ENCODE measurements around the gene KCNK2.

Gene KCNK2

DNA sequence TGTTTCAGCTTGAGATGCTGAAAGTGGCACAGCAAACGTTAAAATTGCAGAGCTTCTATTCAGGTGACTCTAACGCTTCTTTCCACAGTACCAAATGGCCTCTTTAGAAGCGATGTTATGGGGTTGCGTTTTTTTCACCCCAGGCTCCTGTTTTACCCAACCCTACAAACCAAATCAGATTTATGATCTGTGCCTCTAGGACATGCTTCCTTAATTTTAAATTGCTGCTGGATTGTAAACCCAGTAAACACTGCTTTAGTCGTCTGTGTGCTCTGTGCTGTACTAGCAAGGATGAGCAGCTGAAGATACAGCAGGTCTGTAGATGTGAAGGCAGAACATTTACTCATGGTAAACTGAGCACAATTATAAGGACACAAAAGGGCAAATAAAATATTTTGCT is 13.0 kb downstream of the KCNK2 start:
- DNase-seq (ENCODE audit: low read depth): no peak

DNA sequence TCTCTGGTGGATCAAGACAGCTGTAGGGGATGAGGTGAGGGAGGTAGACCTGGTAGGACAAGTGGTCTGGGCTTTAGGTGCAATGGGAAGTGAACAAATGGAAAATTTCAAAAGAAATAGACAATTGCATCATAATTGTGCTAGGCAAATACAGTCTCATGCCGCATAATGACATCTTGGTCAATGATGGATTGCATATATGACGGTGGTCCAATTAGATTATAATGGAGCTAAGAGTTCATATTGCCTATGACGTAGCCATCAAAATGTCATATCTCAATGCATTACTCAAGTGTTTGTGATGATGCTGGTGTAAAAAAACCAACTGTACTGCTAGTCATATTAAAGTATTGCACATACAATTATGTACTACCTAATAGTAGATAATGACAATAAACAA is 19.0 kb downstream of the KCNK2 start:
- DNase-seq (ENCODE audit: low read depth): no peak

DNA sequence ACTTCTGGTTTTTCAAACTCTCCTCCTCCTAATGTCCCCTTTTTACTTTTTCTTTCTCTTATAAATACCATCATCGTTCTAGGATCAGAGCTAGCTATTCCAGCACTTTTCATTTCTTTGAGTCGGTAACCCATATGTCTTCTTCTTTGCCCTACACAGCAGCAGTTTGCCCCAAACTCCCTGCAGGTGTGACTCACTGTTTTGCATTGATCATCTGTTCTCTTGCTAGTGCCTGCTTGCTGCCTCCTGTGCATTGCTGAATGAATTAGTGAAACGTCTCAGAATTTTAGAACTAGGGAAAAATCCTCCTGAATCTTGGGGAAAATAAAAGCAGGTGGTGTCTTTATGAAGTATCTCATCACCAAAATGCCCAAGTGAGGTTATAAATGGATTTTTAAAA is 21.7 kb downstream of the KCNK2 start:
- no peak for DNase-seq (ENCODE audit: low read depth)

DNA sequence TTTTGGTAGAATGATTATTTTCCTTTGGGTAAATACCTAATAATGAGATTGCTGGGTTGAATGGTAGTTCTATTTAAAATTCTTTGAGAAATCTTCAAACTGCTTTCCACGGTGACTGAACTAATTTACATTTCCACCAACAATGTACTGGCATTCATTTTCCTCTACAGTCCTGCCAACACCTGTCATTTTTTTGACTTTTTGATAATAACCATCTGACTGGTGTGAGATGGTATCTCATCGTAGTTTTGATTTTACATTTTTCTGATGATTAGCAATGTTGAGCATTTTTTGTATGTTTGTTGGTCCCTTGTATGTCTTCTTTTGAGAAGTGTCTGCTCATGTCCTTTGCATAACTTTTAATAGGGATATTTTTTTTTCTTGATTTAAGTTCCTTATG is 23.5 kb downstream of the KCNK2 start:
- DNase-seq (ENCODE audit: low read depth): no peak

DNA sequence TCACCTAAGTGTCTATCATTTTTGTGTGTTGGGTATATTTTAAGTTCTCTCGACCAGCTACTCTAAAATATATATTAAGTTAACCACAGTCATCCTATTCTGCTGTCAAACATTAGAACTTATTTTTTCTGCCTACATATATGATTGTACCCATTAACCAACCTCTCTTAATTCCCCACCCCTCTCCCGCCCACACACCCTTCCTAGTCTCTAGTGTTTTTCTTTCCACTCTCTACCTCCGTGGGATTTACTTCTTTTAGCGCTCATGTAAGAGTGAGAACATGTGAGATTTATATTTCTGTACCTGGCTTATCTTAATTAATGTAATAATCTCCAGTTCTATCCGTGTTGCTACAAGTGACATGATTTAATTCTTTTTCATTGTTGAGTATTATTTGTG is 26.6 kb downstream of the KCNK2 start:
- no peak for DNase-seq (ENCODE audit: low read depth)

DNA sequence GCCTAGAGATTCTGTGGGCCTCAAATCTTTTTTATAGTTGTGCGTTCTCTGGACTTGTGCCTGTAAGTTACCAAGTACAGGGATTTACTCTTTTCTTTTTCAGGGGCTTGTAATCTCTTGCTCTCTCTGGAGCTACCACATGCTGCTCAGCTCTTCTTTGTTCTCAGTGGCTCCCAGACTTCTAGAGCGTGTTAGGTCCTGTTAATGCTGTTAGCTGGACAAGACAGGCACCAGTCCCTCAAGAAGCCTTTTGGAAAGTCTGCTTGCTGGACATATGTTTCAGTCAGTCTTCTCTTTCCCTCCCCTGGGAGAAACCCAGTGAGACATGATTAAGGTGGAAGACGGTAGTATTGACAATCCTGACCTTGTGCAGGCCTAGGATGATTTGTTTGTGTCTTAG is 29.4 kb downstream of the KCNK2 start:
- no peak for DNase-seq (ENCODE audit: low read depth)

DNA sequence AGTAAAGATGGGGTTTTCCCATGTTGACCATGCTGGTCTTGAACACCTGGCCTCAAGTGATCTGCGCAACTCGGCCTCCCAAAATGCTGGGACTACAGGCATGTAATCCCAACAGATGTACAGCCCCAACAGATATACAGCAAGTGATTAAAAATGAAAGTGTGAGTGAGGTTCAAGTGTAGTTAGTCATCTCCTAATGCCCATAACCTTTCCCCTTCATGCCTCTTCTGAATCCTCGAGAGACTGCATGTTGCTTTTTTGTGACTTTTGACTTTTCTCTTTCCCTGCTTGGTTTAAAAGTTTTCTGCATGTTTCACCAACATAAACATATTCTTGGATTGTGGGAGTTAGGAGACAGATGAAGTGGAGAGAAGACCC is 31.2 kb downstream of the KCNK2 start:
- DNase-seq (ENCODE audit: low read depth): no peak

DNA sequence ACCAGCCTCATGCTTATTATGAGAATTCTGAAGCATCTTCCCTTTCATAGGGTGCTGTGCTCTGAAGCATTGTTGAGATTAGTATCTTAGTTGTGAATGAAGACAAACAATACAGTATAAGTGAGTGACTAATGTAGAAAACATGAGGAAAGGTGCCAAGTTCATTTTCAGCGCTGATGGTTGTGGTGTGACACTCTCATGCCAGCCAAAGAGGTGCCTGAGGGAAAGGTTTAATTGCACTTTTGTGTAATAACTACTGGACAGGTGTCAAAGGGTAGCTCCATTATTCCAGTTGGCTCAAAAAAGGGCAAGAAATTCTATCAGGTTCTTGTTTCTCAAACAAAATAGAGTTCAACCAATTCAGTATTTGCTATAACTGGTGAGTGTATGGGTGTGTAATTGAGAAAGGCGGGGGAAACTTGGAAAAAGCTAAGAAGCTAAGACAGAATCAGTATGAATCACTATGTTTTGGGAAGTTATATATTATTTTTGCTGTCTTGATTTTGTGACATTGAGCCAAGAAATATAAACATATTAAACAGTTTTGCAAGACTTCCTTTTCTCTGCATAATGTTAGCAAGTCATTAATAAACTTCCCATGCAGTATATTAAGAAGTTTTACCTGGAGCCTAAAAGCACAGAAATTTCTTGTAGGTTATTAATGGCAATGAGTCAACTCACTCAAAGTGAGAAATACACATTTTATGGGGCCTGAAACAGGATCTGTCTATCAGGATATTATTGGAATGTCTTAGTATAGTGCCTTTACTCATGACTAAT is 31.8 kb downstream of the KCNK2 start:
- peak; percentile 85 for DNase-seq (ENCODE audit: low read depth)

DNA sequence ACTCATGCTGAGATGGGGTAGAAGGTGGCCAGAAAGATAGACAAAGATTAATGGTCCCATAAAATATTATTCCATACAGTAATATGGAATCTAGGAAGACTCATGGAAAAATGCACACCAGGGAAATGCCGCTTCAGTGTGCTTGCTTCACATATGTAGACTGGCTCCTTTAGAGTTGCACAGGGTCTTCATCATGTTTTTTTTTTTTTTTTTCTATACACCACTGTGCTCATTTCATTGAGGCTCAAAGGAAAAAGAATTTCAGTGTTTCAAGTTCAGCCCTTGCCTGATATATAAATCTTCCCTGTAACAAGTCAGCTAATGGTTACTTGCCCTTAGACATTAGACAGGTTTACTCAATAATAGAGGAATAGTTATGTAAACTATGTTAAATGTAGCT is 33.2 kb downstream of the KCNK2 start:
- no peak for DNase-seq (ENCODE audit: low read depth)

DNA sequence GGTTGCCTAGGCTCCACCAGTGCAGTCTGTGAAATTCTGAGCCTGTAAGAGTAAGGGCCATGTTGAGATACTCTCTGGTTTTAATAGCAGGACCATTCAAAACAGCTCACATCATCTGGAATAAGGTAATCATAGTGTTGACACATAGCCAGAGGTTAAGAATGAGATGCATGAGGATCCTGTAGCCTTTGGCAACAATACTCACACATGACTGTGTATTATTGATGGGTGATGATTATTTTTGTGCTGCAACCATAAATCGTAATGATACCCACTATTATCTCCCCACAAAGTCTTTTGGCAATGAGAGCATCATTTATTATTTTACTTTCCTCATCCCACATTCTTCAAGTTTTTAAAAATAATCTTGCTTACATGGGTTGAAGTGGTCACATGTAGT is 35.5 kb downstream of the KCNK2 start:
- peak; percentile 21 for DNase-seq (ENCODE audit: low read depth)

DNA sequence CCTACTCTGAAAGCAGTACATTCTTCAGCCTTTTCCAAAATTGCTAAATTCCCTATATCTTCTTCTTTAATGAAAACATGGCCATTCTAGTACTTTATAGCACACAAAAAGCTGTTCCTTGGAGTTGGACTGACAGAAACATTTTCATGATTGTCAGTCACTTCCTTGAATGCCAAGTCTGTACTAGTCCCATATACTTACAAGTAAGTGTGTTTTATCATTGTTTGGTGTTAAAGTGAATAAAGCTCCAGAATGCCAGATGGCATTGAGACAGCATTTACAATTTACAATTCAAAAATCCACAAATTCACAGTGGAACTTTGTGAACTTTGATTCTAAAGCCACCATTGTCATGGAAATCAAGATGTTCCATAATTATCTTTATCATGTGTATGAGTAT is 36.5 kb downstream of the KCNK2 start:
- DNase-seq (ENCODE audit: low read depth): no peak

DNA sequence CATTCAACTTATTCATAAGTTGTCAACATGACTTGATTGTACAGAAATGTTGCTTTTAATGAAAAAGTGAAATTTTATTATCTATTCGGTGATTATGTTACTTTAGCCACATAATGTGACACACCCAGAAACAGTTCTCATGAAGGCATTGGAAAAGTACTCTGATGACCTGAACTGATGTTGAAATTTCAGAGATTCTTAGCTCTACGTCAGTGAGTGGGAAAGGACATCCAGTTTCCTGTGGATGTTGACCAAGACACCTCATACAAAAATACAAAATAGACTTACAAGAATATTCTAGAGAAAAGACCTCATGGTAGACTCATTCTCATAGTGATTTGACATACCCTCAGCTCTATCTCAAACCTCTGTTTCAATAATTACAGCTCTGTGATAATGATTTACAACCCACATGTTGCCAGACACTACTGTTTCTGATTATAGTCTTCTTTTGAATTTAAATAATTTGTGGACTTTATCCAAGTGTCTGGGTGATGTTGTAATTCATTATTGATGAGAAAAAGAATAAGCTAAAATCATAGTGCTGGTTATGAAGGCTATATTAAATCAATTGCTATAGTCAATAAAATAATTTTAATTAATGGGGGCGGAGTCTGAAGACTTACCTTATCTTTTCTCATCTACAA is 37.3 kb downstream of the KCNK2 start:
- DNase-seq (ENCODE audit: low read depth): peak; percentile 42

DNA sequence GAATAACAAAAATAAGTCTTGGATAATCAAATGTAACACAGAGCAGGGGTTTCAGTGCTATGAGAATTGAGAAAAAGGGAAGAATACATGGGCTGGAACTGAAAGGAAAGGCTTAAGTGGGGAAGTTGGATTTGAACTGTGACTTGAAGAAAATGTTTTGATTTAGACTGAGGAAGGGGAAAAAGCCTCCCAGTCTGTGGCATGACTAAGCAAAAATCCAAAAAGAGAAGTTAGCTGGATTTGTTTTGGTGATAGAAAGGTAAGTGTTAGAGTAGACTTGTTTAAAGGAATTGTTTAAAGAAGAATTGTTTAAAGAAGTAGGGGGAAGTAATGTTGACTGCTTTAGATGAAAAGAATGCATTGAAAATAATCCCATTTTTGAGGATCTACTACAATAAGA is 46.0 kb downstream of the KCNK2 start:
- no peak for DNase-seq (ENCODE audit: low read depth)

DNA sequence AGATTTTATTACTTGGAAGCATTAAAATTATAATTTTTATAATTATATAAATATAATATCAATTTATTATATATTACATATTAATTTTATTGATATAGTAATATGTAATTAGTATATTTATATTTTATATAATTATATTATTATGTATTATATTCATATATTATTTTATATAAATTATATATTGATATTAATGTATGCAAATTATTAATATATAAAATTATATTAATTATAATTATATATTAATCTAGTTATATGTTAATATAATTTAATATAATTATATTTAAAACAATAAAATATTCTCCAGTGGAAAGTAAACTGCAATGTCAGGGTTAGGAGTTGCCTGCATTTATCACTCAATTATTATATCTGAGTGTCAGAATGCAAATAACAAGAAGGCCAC is 48.8 kb downstream of the KCNK2 start:
- no peak for DNase-seq (ENCODE audit: low read depth)

DNA sequence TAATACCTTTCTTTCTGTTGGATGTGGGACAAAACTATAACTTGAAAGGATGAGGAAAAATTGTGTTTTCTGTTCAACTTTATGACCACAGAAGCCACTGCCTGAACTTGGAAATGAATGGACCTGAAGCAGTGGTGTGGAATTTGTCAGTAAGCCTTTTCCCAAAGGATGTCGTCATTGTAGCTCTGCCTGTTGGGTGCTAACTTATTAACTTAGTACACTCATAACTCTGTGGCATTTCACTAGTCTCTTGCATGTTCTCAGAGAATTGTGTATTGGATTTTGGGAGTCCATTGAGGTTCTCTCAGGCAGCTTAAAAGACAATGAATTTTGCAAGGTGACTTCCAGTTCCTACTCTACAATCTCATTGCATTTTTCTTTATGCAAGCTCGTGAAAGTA is 49.6 kb downstream of the KCNK2 start:
- DNase-seq (ENCODE audit: low read depth): peak; percentile 40

DNA sequence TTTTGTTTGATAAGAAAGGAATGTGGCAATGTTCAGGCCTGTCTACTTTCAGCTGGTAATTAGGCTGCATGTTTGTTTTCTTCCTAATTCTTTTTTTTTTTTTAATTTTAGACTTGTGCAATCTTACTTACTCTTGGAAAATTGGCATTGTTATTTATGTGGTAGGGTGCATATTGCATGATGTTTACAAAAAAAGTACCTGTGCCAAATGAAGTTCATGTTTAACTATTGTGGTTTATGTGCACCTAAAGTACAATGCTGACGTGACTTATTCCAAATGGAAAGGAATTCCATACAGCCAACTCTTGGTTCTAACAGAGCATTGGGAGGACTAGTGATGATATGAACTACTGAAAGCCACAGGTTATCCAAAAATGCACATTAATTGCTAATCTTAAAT is 51.0 kb downstream of the KCNK2 start:
- no peak for DNase-seq (ENCODE audit: low read depth)

DNA sequence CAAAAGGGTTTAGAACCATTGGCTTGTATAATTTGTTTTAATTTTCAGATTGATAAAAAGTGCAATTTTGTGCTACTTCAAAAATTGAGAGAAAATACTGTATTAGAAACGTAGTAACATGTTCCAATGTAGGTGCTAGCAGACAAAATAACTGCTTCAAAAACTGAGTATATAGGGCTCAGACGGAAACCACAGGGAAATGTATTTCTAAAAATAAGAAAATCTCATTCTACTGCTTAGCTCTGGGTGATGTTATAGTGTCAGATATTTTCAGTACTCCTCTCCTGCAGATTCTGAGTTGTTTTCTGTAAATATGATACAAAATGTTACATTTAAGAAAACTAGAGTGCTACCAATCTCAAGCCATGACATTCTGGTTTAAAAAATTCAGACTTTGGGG is 55.4 kb downstream of the KCNK2 start:
- no peak for DNase-seq (ENCODE audit: low read depth)

DNA sequence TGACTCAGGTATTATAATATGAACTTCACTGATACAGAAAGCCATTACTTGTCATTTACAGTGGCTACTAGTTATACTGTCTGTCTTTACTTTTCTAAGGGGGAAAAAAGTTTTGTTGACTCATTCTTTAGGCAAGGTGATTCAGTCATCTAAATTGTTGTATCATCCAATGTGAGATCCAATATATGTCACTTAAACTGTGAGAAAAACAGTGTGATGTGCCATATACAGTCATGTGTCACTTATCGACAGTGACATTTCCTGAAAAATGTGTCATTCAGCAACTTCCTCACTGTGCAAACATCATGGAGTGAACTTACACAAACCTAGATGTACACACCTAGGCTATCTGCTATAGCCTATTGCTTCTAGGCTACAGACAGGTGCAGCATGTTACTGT is 57.6 kb downstream of the KCNK2 start:
- DNase-seq (ENCODE audit: low read depth): no peak

DNA sequence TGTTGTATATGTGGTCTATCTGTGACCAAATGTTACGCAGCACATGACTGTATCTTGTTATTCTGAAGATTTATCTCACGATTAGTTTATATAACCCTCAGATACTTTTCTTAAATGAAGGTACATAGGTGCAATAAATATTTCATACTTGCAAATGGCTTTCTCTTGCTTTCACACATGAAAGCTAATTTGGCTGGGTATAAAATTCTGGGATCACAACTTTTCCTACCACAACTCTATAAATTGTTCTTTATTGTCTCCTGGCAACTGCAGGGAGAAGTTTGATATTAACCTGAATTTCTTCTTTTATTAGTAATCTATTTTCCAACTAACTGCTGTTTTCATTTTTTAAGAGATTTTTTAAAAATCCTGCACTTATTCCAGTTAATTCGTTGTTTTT is 58.9 kb downstream of the KCNK2 start:
- no peak for DNase-seq (ENCODE audit: low read depth)

DNA sequence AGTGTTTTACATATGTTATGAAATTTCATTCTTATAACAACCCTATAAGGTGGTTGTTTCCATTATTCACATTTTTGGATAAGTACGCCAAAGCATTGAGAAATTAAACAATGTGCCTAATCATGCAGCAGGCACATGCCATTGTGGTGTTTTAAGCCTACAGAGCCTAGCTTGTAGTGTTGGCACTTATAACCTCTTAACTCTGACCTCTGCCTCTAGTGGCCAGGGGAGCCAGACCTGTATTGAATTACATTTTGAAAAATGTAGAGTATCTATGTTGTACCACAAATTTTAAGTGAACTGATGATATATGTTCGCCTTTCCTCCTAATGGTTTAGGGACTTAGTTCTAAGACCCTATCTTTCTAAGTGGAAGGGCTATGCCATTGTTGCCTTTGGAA is 61.0 kb downstream of the KCNK2 start:
- no peak for DNase-seq (ENCODE audit: low read depth)

DNA sequence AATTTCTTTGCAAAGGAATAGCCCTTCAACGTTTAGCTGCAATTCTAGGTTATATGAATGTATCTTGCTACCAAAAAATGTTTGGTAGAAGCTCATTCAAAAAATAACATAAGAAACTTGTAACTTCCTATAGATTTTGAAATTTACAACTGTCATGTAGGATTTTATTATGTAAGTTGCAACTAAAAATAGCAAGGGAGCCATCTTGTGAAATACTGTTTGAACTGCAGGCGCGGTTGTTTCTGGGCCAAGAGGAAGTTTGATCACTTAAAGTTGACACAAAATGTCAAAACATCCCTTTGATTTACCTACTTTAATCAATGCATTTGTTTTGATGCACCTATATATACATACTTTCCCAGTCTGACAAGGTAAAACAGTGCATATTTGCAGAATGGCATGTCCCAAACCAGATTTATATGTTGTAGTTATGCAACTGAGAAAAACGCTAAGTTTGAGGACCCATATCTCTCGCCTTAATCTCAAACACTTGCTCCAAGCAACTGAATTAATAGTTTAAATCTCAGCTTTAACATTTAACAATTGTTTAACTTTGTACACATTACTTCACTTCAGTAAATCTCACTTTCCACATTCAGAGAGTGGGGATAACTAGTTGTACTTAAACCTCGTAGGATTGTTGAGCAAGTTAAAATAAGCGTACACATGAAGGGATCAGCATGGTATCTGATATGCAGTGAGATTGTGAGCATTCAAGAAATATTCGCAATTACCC is 63.9 kb downstream of the KCNK2 start:
- no peak for DNase-seq (ENCODE audit: low read depth)

DNA sequence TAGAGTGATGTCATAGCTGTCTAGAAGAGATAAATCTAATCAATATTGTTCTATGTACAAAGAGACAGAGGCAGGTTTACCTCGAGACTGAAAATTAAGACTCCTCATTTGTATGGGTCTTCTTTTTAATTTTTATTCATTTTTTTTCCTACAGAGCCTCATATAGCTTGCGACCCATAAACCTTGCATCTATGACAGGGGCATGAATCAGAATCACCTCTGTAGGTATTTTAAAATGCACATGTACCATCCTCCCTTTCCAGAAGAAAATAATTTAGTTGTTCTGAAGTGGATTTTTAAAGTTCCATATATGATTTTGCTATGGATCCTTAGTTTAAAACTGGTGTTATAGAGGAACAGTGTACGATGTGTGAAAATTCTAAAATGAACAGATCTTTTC is 64.5 kb downstream of the KCNK2 start:
- no peak for DNase-seq (ENCODE audit: low read depth)

DNA sequence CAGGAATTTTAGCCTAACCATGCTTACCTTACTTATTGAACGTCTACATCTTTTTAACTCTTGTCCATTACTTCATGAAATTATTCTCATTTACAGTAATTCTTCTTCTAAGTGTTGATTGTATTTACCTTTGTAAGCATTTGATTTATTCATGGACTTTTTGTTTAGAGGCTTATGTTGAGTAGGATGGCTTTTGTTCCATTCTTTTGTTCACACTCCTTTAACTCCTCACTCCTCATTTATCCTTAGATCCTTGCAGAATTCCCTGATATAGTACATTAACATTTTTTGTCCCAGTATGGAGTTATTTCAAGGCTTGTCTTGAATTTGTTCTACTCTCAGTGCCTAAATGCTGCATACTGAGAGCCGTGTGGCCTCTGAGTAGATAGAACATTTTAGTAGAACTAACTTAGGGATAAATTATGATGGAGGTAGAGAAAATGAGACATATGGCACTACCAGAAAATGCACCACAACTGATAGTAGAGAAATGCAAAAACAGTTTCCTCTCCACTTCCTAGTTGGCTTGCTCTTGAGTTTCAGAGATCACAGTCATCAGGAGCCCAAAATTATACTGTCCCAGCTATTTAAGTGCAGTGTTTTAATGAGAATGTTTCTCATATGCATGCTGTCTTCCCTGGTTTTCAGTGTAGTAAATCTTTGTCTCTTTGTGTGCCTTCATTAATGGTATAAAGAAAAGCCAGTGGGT is 69.5 kb downstream of the KCNK2 start:
- no peak for DNase-seq (ENCODE audit: low read depth)

Data from stromal cell of bone marrow (primary cell).